HepG2 (cell line): ENCODE results near the gene INPP1. TPM values are rescaled to one million over a fixed set of nuclear protein-coding genes. Genes with fewer than 3 reads are reported as not detected.
A peak's percentile ranks its signal among the peaks of the same experiment; 100 is the strongest.

Source experiments
- BRCA1 ChIP-seq: sonication (generic); formaldehyde crosslinking; IDR thresholded peaks from 2 replicates; pipeline ENCODE4 v1.4.0; 2020; ENCODE audit warnings: missing genetic modification reagents
- GATAD2A ChIP-seq: IDR thresholded peaks from 2 replicates; pipeline ENCODE4 v1.6.1; 2016
- HMGA1 ChIP-seq: sonication (generic); formaldehyde crosslinking; conservative IDR thresholded peaks from 2 replicates; pipeline ENCODE4 v1.4.0; 2020; ENCODE audit warnings: missing genetic modification reagents
- KAT8 ChIP-seq: IDR thresholded peaks from 2 replicates; pipeline ENCODE4 v1.6.1; 2016; ENCODE audit warnings: missing genetic modification reagents, missing compliant biosample characterization
- KLF16 ChIP-seq, 2 experiments: sonication (generic) in 1 of 2; formaldehyde crosslinking in 1 of 2; IDR thresholded peaks; 2 replicates each; pipeline versions ENCODE4 v1.6.1 to v1.8.0; 2016 to 2023; ENCODE audit warnings: missing genetic modification reagents in 2 of 2, missing compliant biosample characterization in 1 of 2
- MNT ChIP-seq: fragments of 450-650 bp; IDR thresholded peaks from 2 replicates; pipeline ENCODE4 v1.6.1; 2016
- PPARG ChIP-seq: conservative IDR thresholded peaks from 2 replicates; pipeline ENCODE4 v1.6.1; 2016; ENCODE audit warnings: missing biosample characterization, missing genetic modification reagents
- PTBP1 ChIP-seq: fragments of 200-400 bp; formaldehyde crosslinking; IDR thresholded peaks from 2 replicates; pipeline ENCODE4 v1.6.1; 2018; ENCODE audit warnings: low read length, low read depth; ENCODE audit not compliant: poor library complexity, severe bottlenecking
- SNAPC4 ChIP-seq: sonication (generic); formaldehyde crosslinking; IDR thresholded peaks from 2 replicates; pipeline ENCODE4 v1.4.0; 2020; ENCODE audit warnings: mild to moderate bottlenecking, missing genetic modification reagents
- ZNF318 ChIP-seq: sonication (generic); formaldehyde crosslinking; IDR thresholded peaks from 2 replicates; pipeline ENCODE4 v1.4.0; 2020; ENCODE audit warnings: mild to moderate bottlenecking, missing genetic modification reagents
- ZNF513 ChIP-seq: sonication (generic); formaldehyde crosslinking; conservative IDR thresholded peaks from 2 replicates; pipeline ENCODE4 v1.5.0; 2020; ENCODE audit warnings: missing genetic modification reagents
- ZNF7 ChIP-seq: IDR thresholded peaks from 2 replicates; pipeline ENCODE4 v1.6.1; 2016; ENCODE audit warnings: missing biosample characterization, missing genetic modification reagents
- polyA plus RNA-seq, 8 experiments: library from polyadenylated mRNA; depleted of rRNA in 3 of 8; stranded (reverse) in 7 of 8; unstranded in 1 of 8; fragments of >200 nt; fragmentation: Illumina TruSeq in 4 of 8; extraction: Trizol in 4 of 8; gene quantifications; 2 replicates each; pipeline versions ENCODE4 v1.2.1 to v1.2.3, GENCODE V29; 2011 to 2016; ENCODE audit warnings: low read depth in 4 of 8, missing spikeins in 1 of 8, mixed read lengths in 1 of 8; ENCODE audit not compliant: insufficient read depth in 1 of 8
- total RNA-seq, 5 experiments: library from RNA; depleted of rRNA; stranded (reverse); fragments of >200 nt; fragmentation: Illumina TruSeq; extraction: Trizol; gene quantifications; 2 replicates each; pipeline ENCODE4 v1.2.3, GENCODE V29; 2016; ENCODE audit warnings: low read depth in 1 of 5

Gene INPP1
- total and polyA plus RNA-seq, 2 of the 13 experiments (the other 11 are each of a cell fraction or from before 2014, with no cell fraction given): 10.0 to 13.3 TPM

- TF ChIP-seq ZNF318 (CRISPR knock-in tag) (0 out of 2 replicates have a peak, but pooled peaks have one; percentile 55), HMGA1 (CRISPR knock-in tag) (no peak), ZNF7 (CRISPR knock-in tag) (no peak), BRCA1 (CRISPR knock-in tag) (no peak), PTBP1 (no peak), GATAD2A (no peak), PPARG (CRISPR knock-in tag) (no peak), MNT (no peak), KAT8 (CRISPR knock-in tag) (no peak), KLF16 (CRISPR knock-in tag; IDR thresholded peaks at IDR 0.05) (peak in 1 of 2 experiments; percentile 73; a peak in 2 of 4 replicates), SNAPC4 (CRISPR knock-in tag) (no peak), ZNF513 (no peak)
Observed at GRCh38 chr2:190343536-190344275, at the start of gene INPP1 (continued).
